Calu3 (cell line): Measurements from ENCODE around the gene ETS1. TPM values are rescaled to one million over a fixed set of nuclear protein-coding genes. Genes with fewer than 3 reads are reported as not detected.

ENCODE experiments used
- BruUV-seq: library from RNA; stranded (reverse); fragments of 400-500 nt; replicated peaks from 2 replicates; lab custom pipeline; 2021; lab: Mats Ljungman, UMichigan
- CTCF ChIA-PET: fragments of 300-600 bp; sonication (Branson Sonifier 250); formaldehyde crosslinking; loops from one replicate; lab custom pipeline; 2022; ENCODE audit warnings: antibody characterized with exemption; lab: Charles Lee
- DNase-seq: peaks from one replicate; pipeline ENCODE4 v3.0.0; 2022
- H3K27ac Mint-ChIP-seq: one replicate; pipeline ENCODE4 v1.8.0; 2022; ENCODE audit warnings: mixed read lengths; ENCODE audit not compliant: unreplicated experiment
- H3K27me3 Mint-ChIP-seq: one replicate; pipeline ENCODE4 v1.8.0; 2022; ENCODE audit warnings: mixed read lengths; ENCODE audit not compliant: unreplicated experiment
- H3K36me3 Mint-ChIP-seq: one replicate; pipeline ENCODE4 v1.8.0; 2022; ENCODE audit warnings: mild to moderate bottlenecking, moderate library complexity, mixed read lengths; ENCODE audit not compliant: insufficient read depth, unreplicated experiment
- H3K4me1 Mint-ChIP-seq: one replicate; pipeline ENCODE4 v1.8.0; 2022; ENCODE audit warnings: mild to moderate bottlenecking, low read depth, mixed read lengths; ENCODE audit not compliant: unreplicated experiment
- H3K4me3 Mint-ChIP-seq: one replicate; pipeline ENCODE4 v1.8.0; 2022; ENCODE audit warnings: mild to moderate bottlenecking, low read depth, moderate library complexity, mixed read lengths; ENCODE audit not compliant: unreplicated experiment
- H3K9me3 Mint-ChIP-seq: one replicate; pipeline ENCODE4 v1.8.0; 2022; ENCODE audit warnings: low read depth, mixed read lengths; ENCODE audit not compliant: unreplicated experiment
- CTCF ChIP-seq: fragments of 200-600 bp; IDR thresholded peaks from one replicate; pipeline ENCODE4 v1.8.0; 2022; ENCODE audit warnings: antibody characterized with exemption; ENCODE audit not compliant: unreplicated experiment
- intact Hi-C: fragments of 100-400 bp; cut with micrococcal nuclease; formaldehyde crosslinking; loops from one replicate; pipeline ENCODE4 v1.10.0; 2022; ENCODE audit not compliant: unreplicated experiment
- total RNA-seq: library from RNA; stranded (reverse); gene quantifications from 2 replicates; pipeline ENCODE4 v1.2.3, GENCODE V29; 2022

ETS1 gene
- total RNA-seq, 1 experiment from 2014 or later, result 38.4 TPM

GRCh38 chr11:128422576-128423370, 164.6 kb downstream of the ETS1 start:
- CTCF ChIA-PET, result no interaction called here
- Mint-ChIP-seq H3K27me3 (no peaks in the 10 kb centered on the region), H3K36me3 (no peaks in the 10 kb centered on the region), H3K9me3 (no peaks in the 10 kb centered on the region), H3K4me1 (peaks cover 9% of the 10 kb centered on the region), H3K27ac (no peak overlapping the region), H3K4me3 (no peak overlapping the region)
- no peak for TF ChIP-seq CTCF
- DNase-seq, result no peak
- BruUV-seq, result no TSS peak
- intact Hi-C loops, result no loop called here

- H3K4me1 Mint-ChIP-seq, result peaks cover 9% of the 10 kb centered on the region
- intact Hi-C loops, result no loop called here
- CTCF ChIA-PET, result no interaction called here
- no TSS peak for BruUV-seq
- DNase-seq, result no peak
- H3K9me3 Mint-ChIP-seq, result no peaks in the 10 kb centered on the region
- no peaks in the 10 kb centered on the region for H3K36me3 Mint-ChIP-seq
- TF ChIP-seq CTCF, result no peak
- H3K27me3 Mint-ChIP-seq, result no peaks in the 10 kb centered on the region
- H3K4me3 Mint-ChIP-seq, result no peak overlapping the region
- H3K27ac Mint-ChIP-seq, result no peak overlapping the region
Observed at GRCh38 chr11:128421577-128422330, 165.6 kb downstream of the ETS1 start.

DNA sequence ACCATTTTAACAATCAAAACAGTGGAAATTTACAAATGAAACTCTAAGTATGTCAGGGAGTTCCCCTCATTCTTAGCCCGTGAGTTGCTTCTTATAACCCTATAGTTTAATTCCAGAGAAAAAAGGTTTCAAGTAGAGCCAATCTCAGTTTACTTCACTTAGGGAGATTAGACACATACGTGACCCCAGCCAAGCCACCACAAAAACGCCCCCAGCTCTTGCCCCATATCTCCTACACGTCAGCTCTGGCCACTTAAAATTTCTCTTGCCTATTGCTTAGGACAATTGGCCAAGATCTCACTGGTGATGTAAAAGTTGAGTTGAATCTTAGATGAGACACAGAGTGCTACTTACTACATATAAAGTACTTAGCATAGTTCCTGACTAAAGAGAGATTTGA, 166.4 kb downstream of the ETS1 start:
- H3K27me3 Mint-ChIP-seq, result no peaks in the 10 kb centered on the region
- no peaks in the 10 kb centered on the region for H3K9me3 Mint-ChIP-seq
- BruUV-seq, result no TSS peak

DNA sequence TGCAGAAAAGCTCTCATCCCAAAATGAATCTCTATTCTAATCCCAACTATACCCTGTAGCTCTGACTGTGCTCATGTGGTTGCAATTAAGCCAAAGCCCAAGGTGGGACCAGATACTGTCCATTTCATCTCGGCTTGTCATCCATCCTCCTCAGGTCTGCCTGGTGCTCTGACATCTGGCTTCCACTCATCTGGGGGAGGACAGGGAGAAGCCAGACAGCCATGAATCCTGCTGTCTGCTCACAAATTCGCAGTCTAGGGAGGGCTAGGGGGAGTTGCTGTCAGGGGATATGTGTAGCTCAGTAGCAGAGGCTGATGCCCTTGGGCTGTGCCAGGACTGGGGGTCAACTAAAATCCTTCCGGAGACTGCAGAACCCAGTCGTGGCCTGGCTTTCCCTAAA, 167.1 kb downstream of the ETS1 start:
- Mint-ChIP-seq H3K4me3 (no peak overlapping the region), H3K36me3 (no peaks in the 10 kb centered on the region), H3K27me3 (no peaks in the 10 kb centered on the region), H3K27ac (no peak overlapping the region), H3K9me3 (no peaks in the 10 kb centered on the region), H3K4me1 (peaks cover 15% of the 10 kb centered on the region)
- DNase-seq, result no peak
- CTCF ChIA-PET, result interaction anchor here (0.6 kb wide), 1 partner anchor 123 kb away, joined by 3 read pairs; no protein-coding TSS in a partner anchor
- no TSS peak for BruUV-seq
- intact Hi-C loops, result no loop called here
- TF ChIP-seq CTCF, result no peak

More for the DNA sequence above, 166.4 kb downstream of the ETS1 start:
- no peak overlapping the region for H3K4me3 Mint-ChIP-seq
- CTCF ChIA-PET, result no interaction called here
- DNase-seq, result no peak
- TF ChIP-seq CTCF, result no peak
- peaks cover 9% of the 10 kb centered on the region for H3K4me1 Mint-ChIP-seq
- intact Hi-C loops, result no loop called here
- H3K36me3 Mint-ChIP-seq, result no peaks in the 10 kb centered on the region
- no peak overlapping the region for H3K27ac Mint-ChIP-seq
